GM21447 (cell line): ENCODE results near the gene ASCL3.
"Not testable (repeated sequence)": the region's sequence is repeated elsewhere in the genome, so short reads cannot be mapped to it uniquely, and the experiment has no call there.

Source experiments
- ATAC-seq: cut with Tn5 transposase; IDR thresholded peaks from one replicate; pipeline ENCODE4 v1.9.1; 2021; ENCODE audit not compliant: unreplicated experiment

ASCL3 gene, protein sequence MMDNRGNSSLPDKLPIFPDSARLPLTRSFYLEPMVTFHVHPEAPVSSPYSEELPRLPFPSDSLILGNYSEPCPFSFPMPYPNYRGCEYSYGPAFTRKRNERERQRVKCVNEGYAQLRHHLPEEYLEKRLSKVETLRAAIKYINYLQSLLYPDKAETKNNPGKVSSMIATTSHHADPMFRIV

DNA sequence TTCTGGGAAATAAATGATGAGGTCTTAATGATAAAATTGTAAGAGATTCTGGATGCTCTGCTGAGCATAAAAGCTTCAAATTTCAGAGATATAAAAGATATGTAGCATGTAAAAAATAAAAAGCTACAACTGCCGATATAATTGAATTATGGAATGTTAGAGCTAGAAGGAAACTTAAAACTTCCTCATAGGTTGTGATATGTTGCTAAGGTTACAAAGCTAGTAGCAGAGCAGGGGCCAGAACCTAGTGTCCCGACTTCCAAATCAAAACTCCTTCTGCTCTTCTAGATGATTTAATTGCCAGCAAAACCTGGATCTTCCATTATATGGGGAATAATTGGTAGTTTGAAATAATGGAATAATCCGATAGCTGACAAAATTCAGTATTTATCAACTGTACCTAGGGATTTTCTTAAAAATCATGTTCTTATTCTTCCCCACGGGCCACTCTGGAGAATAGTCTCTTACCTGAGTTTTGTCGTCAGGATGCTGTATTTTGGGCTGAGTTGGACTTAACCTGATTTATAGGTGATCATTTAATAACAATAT lies at the start of gene ASCL3:
Gene ASCL3, minus strand, starts transcription at position 499 of the 549 bp plus-strand sequence. CDS start 4,855 bp downstream, outside the sequence.
- no peak for ATAC-seq

GRCh38 chr11:8989453-8989852 lies 46.6 kb upstream of the ASCL3 start:
- no peak for ATAC-seq

GRCh38 chr11:8988329-8989234 lies 45.8 kb upstream of the ASCL3 start:
- no peak for ATAC-seq

DNA sequence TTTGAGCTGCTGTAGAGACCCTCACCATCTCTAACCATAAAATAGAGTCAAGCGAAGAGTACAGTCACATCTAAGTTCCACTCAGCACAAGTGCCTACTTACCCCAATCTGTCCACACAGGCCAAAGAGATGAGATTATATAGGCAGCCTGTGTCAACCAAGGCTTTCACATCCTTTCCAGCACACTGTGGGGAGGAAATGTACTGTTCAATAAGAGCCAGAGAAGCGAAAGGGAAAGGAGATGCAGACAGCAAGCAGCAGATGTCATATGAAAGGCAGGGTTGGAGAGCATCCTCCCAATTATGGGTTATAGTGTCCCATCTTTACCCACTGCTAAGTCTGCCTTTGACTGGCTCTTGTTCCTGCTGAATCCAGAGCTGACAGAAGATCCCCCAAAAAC lies 44.6 kb upstream of the ASCL3 start:
- no peak for ATAC-seq

GRCh38 chr11:8986772-8987171 lies 44.0 kb upstream of the ASCL3 start:
- not testable (repeated sequence) for ATAC-seq

DNA sequence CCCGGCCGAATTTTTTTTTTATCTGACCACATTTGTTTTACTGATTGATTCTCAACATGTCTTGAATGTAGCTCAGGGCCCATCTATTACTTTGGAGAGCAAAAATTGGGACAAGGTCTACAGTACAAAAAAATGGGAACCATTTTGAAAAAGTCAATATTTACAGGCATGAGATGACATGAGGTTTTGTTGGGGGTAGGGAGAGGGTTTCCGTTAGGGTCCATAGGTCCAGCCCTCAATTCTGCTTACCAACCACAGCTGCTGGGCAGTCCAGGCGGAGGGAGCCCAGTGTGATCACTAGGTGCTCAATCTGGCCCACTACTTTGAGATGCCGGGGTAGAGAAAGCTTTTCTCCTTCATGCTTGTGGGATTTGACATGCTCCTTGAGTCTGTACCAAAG lies 42.6 kb upstream of the ASCL3 start:
- ATAC-seq, result no peak

DNA sequence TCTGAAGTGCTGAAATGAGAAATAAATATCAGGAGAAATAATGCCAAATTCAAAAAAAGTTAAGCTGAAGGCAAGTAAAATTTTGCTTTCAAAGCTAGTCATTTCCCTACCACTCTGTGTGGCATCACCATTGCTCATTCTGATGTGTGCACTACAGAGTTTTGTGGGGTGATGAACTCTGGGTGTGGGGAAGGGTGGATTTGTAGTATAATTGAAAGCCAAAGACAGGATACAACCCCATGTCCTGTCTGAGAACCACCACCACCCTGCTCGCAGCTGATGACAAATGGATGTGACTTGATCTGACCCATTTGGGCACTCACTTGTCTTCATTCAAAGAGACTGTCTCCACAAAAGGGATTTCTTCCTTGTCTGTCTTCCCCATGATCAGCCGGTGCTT lies 40.7 kb upstream of the ASCL3 start:
- no peak for ATAC-seq

- no peak for ATAC-seq
Observed at GRCh38 chr11:8980485-8980884, 37.7 kb upstream of the ASCL3 start.

GRCh38 chr11:8979365-8979764 lies 36.5 kb upstream of the ASCL3 start:
- not testable (repeated sequence) for ATAC-seq

DNA sequence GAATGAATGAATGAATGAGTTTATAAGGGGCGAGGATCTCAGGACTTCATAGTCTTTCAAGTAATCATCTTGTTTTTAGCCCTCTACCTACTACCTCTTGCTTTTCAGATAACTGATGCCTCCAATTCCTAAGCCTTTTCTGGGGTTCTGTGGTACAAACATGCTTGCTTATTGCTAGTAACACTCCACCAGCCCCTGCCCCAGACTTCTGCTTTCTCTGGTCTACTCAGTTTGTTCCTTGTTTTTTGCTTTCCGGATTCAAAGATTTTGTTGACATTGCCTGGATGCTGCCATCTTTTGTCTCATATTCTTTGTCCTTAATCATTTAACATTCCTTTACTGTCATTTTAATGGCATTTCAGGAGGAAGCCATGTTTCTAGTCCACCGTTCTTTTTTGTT lies 30.3 kb upstream of the ASCL3 start:
- ATAC-seq, result no peak

GRCh38 chr11:8971924-8972316 lies 29.1 kb upstream of the ASCL3 start:
- ATAC-seq, result no peak

DNA sequence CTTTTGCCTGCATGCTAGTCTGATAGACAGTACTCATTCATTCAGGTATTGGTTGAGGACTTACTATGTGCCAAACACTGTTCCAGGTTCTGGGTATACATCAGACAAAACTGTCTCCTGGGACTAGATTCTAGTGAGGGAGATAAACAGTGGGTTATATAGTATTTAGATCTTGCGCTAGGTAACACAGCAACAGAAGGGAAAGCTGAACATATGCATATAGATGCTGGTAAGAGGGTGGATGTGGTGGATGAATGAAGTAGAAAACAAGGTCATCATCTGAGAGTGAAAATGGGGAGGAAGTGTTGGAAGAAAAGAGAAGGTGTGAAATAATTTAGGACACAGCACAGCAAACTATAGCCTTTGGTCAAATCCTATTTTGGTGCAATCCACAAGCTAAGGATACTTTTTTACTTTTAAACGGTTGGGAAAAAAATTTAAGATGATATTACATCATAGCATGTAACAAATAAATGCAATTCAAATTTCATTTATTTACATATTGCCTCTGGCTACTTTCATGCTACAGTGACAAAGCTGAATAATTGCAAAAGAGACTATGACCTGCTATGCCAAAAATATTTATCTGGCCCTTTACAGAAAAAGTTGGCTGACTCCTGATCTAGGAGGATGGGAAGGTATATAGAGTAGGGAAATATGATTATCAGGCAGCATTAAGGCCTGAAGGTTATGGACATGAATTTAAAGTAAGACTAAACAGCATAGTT lies 28.5 kb upstream of the ASCL3 start:
- ATAC-seq, result no peak

- no peak for ATAC-seq
Observed at GRCh38 chr11:8967184-8967583, 24.4 kb upstream of the ASCL3 start.

DNA sequence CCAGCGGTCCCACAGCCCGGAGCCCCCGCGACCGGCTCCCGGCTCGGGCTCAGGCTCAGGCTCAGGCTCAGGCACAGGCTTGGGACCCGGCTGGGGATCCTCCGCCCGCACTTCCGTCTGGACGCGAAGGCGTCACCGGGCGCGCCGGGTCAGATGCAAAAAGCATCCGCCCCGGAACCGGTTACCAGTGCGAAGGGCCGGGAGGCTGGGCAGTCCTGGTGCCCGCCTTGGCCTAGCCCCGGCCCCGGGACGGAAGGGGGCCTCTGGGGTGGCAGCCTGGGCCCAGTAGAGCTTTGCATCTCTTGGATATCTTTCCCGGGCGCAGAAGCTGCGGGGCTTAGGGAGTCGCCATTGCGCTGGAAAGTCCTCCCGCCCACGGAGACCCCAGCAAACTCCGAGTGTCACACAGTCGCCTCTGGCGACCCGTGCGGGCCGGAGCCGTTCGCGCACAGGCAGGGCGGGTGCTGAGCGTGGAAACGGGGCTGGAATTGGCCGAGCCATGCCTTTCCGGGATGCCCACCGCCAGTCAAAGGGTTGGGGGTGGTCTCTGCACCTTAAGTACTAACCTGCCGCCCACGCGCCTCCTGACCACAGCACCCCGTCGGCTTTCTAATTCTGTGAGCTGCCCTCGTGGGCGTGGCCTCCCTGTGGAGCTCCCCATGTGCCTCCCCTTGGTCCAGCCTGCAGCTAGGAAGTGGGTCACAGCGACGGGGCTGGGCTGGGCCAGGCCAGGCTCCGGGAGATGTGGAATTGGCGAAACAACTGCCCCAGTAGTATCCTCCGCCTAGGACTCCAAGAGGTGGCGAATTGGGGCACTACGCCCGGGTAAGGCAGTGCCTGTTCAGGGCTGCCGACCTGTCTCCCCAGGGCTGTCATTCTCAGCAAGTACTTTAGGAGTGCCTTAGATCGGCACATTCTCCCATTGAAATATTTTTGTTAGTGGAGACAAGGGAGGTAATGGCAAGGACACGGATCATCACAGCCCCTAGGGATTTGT lies 21.8 kb upstream of the ASCL3 start, which contains the start of gene TMEM9B:
Gene TMEM9B, minus strand, starts transcription at position 119 of the 997 bp plus-strand sequence. CDS start 129 bp downstream, outside the sequence.
- peak; percentile 75 for ATAC-seq

- ATAC-seq, result peak; percentile 63
Observed at GRCh38 chr11:8963569-8964323, 20.9 kb upstream of the ASCL3 start.

DNA sequence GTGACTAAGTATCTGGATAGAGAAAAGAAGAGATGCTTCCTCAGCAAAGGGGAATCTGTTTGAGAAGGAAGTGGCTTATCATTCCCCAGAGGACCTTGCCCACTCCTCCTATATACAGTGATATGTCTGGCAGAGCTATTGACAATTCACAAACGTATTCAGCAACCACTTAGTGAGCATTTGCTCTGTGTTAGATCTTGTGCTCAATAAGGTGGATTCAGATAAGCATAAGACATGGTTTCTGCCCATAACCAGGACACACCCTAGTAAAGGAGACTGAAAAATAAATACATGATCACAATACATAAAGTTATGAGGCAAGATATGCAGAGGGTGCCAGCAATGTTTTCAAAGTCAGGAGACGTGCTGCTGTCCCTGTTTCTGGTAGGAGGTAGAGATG lies 20.0 kb upstream of the ASCL3 start:
- ATAC-seq, result no peak

DNA sequence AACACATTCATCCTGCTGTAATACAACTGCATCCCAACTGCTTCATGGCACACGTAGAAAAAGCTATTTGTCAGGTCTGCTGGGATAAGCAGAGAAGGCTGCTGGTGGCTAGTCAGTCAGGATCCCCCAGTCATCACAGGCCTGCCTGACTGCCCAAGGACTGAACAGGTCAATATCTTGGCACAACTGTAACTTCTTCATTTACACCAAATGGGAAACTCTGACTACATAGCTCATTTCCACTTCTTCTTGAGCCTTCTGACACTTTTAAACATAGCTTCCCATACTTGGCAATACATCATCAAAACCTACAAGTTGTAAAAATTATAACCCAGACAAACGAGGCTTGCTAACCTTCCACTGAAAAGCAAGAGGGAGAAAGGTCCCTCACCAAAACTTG lies 18.6 kb upstream of the ASCL3 start:
- no peak for ATAC-seq

DNA sequence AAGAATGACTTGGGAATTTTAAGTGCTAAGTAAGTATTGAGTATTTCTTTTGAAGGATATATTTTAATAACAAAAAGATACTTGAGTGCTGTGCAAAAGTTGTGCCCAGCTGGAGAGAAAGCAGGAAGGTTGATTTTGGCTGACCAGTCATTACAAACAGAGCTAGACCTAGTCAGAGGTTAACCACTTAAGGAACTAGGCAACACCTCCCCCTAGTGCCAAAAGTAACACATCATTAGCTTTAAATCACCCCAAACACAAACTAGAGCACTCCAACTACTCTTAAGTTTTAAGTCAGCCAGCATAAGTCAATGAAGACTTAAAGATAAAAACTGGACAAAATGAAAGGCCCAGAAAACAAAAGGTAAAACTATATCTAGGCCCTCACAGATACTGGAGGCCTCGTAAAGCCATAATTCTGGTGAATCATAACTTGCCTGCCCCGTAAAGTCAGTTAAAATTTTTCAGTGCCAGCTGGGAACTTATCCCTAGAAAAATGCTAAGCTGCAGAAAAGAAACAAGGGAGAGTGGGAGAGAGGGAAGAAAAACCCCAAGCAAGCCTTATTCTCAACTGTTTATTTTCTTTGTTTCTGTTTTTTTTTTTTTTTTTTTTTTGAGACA lies 16.8 kb upstream of the ASCL3 start:
- ATAC-seq, result peak; percentile 41

- ATAC-seq, result no peak
Observed at GRCh38 chr11:8956860-8957259, 14.0 kb upstream of the ASCL3 start.
